Body of pancreas (tissue), 4 donors: ENCODE measurements around the gene RELN.

ENCODE experiments used
- POLR2A ChIP-seq, 3 donors: fragments of 450-650 bp; IDR thresholded peaks; one replicate each; pipeline ENCODE4 v1.6.1; 2016; ENCODE audit warnings: antibody characterized with exemption in 3 of 3, mild to moderate bottlenecking in 2 of 3
- TF ChIP-seq, protein P1 (sequence below), 7 experiments: fragments of 450-650 bp in 4 of 7; fragments of 200-600 bp in 3 of 7; sonication (generic) in 3 of 7; IDR thresholded peaks; one replicate each; pipeline ENCODE4 v1.5.1; 2016 to 2019; ENCODE audit warnings: antibody characterized with exemption in 7 of 7

DNA sequence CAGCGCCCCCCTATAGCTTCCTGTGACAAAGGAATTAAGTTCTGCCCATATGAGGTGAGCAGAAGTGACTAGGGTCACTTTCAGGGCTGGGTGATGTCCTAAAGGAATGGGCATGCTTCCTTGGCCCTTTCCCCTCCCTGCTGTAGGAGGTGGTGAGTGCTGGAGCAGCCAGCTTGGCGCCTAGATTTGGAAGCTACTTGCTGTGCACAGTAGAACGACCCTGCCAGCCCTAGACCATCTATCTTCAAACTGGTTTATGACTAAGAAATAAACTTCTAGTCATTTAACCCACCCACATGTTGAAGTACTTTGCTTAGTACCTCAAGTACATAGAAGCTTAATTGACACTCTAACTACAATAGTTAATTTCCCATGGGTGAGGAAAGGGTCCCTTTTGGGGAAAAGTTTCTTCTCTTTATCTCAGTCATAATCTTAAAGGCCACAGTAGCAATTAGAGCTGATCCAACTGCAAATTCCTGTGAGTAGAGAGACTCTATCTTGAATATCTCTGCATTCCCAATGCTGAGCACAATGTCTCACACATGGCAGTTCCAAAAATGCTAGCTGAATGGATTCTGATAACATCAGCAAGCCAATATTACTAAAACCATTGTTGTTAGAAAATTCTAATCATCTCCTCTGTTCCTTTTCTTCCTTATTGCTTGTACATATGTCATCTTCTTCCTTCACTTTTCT lies 227.2 kb downstream of the RELN start:
- no peak for TF ChIP-seq POLR2A (IDR thresholded peaks at IDR 0.05)
- TF ChIP-seq, protein P1, sequence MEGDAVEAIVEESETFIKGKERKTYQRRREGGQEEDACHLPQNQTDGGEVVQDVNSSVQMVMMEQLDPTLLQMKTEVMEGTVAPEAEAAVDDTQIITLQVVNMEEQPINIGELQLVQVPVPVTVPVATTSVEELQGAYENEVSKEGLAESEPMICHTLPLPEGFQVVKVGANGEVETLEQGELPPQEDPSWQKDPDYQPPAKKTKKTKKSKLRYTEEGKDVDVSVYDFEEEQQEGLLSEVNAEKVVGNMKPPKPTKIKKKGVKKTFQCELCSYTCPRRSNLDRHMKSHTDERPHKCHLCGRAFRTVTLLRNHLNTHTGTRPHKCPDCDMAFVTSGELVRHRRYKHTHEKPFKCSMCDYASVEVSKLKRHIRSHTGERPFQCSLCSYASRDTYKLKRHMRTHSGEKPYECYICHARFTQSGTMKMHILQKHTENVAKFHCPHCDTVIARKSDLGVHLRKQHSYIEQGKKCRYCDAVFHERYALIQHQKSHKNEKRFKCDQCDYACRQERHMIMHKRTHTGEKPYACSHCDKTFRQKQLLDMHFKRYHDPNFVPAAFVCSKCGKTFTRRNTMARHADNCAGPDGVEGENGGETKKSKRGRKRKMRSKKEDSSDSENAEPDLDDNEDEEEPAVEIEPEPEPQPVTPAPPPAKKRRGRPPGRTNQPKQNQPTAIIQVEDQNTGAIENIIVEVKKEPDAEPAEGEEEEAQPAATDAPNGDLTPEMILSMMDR (IDR thresholded peaks at IDR 0.05): no peak
